Muscle of leg (tissue), 11 donors: ENCODE results near the gene CDC123. TPM values are rescaled to one million over a fixed set of nuclear protein-coding genes. Genes with fewer than 3 reads are reported as not detected.
"Not testable (repeated sequence)": the region's sequence is repeated elsewhere in the genome, so short reads cannot be mapped to it uniquely, and the experiment has no call there.

ENCODE experiments used
- DNase-seq: peaks from one replicate; pipeline ENCODE4 v3.0.0; 2013
- H3K27ac ChIP-seq: one replicate; pipeline ENCODE4 v1.5.1; 2013; ENCODE audit warnings: mild to moderate bottlenecking, low read length, control low read depth
- H3K27me3 ChIP-seq: one replicate; pipeline ENCODE4 v1.6.1; 2013; ENCODE audit warnings: low read length; ENCODE audit not compliant: control insufficient read depth, insufficient read depth
- H3K36me3 ChIP-seq: one replicate; pipeline ENCODE4 v1.6.1; 2013; ENCODE audit warnings: low read length; ENCODE audit not compliant: control insufficient read depth, insufficient read depth
- H3K4me1 ChIP-seq: one replicate; pipeline ENCODE4 v1.6.1; 2013; ENCODE audit warnings: low read length; ENCODE audit not compliant: control insufficient read depth, insufficient read depth
- H3K4me3 ChIP-seq: one replicate; pipeline ENCODE4 v1.5.1; 2013; ENCODE audit warnings: low read length, control low read depth
- H3K9me3 ChIP-seq: replicated peaks from 2 replicates; pipeline ENCODE4 v1.6.1; 2013; ENCODE audit warnings: low read depth, low read length; ENCODE audit not compliant: control insufficient read depth
- WGBS: methylation state at CpG from one replicate; pipeline ENCODE4 v1.1.5; 2013; ENCODE audit warnings: missing lambda C conversion rate; ENCODE audit not compliant: insufficient coverage; 5-methylcytosine and 5-hydroxymethylcytosine counted together
- polyA plus RNA-seq, 8 donors: library from polyadenylated mRNA; unstranded; fragments of 120-200 nt; gene quantifications; one replicate each; pipeline versions ENCODE4 v1.2.1 to v1.2.3, GENCODE V29; 2013; ENCODE audit warnings: inconsistent platforms in 1 of 8, low replicate concordance in 1 of 8; ENCODE audit not compliant: insufficient read length in 8 of 8, insufficient read depth in 1 of 8
- total RNA-seq: library from RNA; stranded (reverse); fragments of 120-200 nt; gene quantifications from one replicate; pipeline ENCODE4 v1.2.4, GENCODE V29; 2013

The CDC123 gene
- total and polyA plus RNA-seq, 9 donors = 60.2 to 97.7 (median 88.3) TPM

GRCh38 chr10:12264204-12264940, 68.4 kb downstream of the CDC123 start:
- Histone ChIP-seq H3K27ac (no peak overlapping the region), H3K4me1 (no peaks in the 10 kb centered on the region), H3K36me3 (no peaks in the 10 kb centered on the region), H3K27me3 (no peaks in the 10 kb centered on the region), H3K4me3 (peak overlapping the region; percentile 30), H3K9me3 (peaks cover 5% of the 10 kb centered on the region)
- peak; percentile 76 for DNase-seq
- 6% methylated on average over 16 of the region's 31 CpGs for WGBS

GRCh38 chr10:12269056-12269455, 73.1 kb downstream of the CDC123 start:
- Histone ChIP-seq H3K9me3 (no peaks in the 10 kb centered on the region), H3K4me3 (no peak overlapping the region), H3K27me3 (no peaks in the 10 kb centered on the region), H3K27ac (no peak overlapping the region), H3K4me1 (no peaks in the 10 kb centered on the region), H3K36me3 (no peaks in the 10 kb centered on the region)
- no peak for DNase-seq
- 67% methylated on average over 1 of the region's 2 CpGs for WGBS

GRCh38 chr10:12271210-12271540, 75.2 kb downstream of the CDC123 start:
- no CpG with 5 or more reads among the region's 8 CpGs for WGBS
- no peak overlapping the region for H3K27ac ChIP-seq
- no peak for DNase-seq

GRCh38 chr10:12277862-12278261, 81.9 kb downstream of the CDC123 start:
- not testable (repeated sequence) for H3K9me3 ChIP-seq, H3K27me3 ChIP-seq, H3K27ac ChIP-seq, H3K4me3 ChIP-seq, H3K4me1 ChIP-seq, DNase-seq, H3K36me3 ChIP-seq
- WGBS = 79% methylated on average over 1 of the region's 7 CpGs

More at GRCh38 chr10:12271210-12271540, 75.2 kb downstream of the CDC123 start:
- Histone ChIP-seq H3K4me3 (no peak overlapping the region), H3K36me3 (no peaks in the 10 kb centered on the region), H3K27me3 (no peaks in the 10 kb centered on the region), H3K9me3 (no peaks in the 10 kb centered on the region), H3K4me1 (no peaks in the 10 kb centered on the region)

GRCh38 chr10:12279281-12279680, 83.3 kb downstream of the CDC123 start:
- Histone ChIP-seq H3K27ac (no peak overlapping the region), H3K4me3 (no peak overlapping the region), H3K4me1 (no peaks in the 10 kb centered on the region), H3K9me3 (no peaks in the 10 kb centered on the region), H3K27me3 (no peaks in the 10 kb centered on the region), H3K36me3 (no peaks in the 10 kb centered on the region)
- DNase-seq = no peak
- WGBS = 75% methylated on average over 4 of the region's 11 CpGs

GRCh38 chr10:12287772-12288171, 91.8 kb downstream of the CDC123 start:
- Histone ChIP-seq H3K4me1 (no peaks in the 10 kb centered on the region), H3K9me3 (no peaks in the 10 kb centered on the region), H3K36me3 (no peaks in the 10 kb centered on the region), H3K27ac (no peak overlapping the region), H3K27me3 (no peaks in the 10 kb centered on the region), H3K4me3 (no peak overlapping the region)
- 83% methylated on average over 9 of the region's 10 CpGs for WGBS
- no peak for DNase-seq

GRCh38 chr10:12297784-12298183, 101.8 kb downstream of the CDC123 start:
- H3K27ac ChIP-seq, H3K36me3 ChIP-seq, H3K4me3 ChIP-seq, H3K9me3 ChIP-seq, H3K4me1 ChIP-seq, DNase-seq, H3K27me3 ChIP-seq: not testable (repeated sequence)
- 84% methylated on average over 3 of the region's 3 CpGs for WGBS

- Histone ChIP-seq H3K27me3 (no peaks in the 10 kb centered on the region), H3K4me1 (no peaks in the 10 kb centered on the region), H3K9me3 (no peaks in the 10 kb centered on the region), H3K36me3 (no peaks in the 10 kb centered on the region), H3K27ac (no peak overlapping the region), H3K4me3 (no peak overlapping the region)
- DNase-seq = no peak
- no CpG with 5 or more reads among the region's 14 CpGs for WGBS
Observed at GRCh38 chr10:12299222-12299965, 103.4 kb downstream of the CDC123 start.

Other genes starting within 250 kb of the CDC123 start
- 19.0 TPM for gene UPF2, start 153.4 kb upstream of the CDC123 start, total RNA-seq
- gene UPF2, start 153.4 kb upstream of the CDC123 start, polyA plus RNA-seq = 10 to 100 TPM; 14.4 to 23.0 (median 19.3) TPM
- gene DHTKD1, start 127.2 kb upstream of the CDC123 start, total RNA-seq = 14.9 TPM
- gene DHTKD1, start 127.2 kb upstream of the CDC123 start, polyA plus RNA-seq = 10 to 100 TPM in 4 of 8 donors, 1 to 10 TPM in 4; 9.0 to 12.5 (median 10.0) TPM
- gene SEC61A2, start 66.5 kb upstream of the CDC123 start, total RNA-seq = 5.1 TPM
- 10 to 100 TPM in 4 of 8 donors, 1 to 10 TPM in 4; 9.3 to 13.7 (median 9.8) TPM for gene SEC61A2, start 66.5 kb upstream of the CDC123 start, polyA plus RNA-seq
- gene NUDT5, start 297 bp upstream of the CDC123 start, total RNA-seq = 24.2 TPM
- 10 to 100 TPM; 21.6 to 33.7 (median 23.9) TPM for gene NUDT5, start 297 bp upstream of the CDC123 start, polyA plus RNA-seq
- 5.1 TPM for gene CAMK1D, start 153.4 kb downstream of the CDC123 start, total RNA-seq
- 1 to 10 TPM; 1.9 to 7.4 (median 3.5) TPM for gene CAMK1D, start 153.4 kb downstream of the CDC123 start, polyA plus RNA-seq